SU-DHL-6 (cell line): Measurements from ENCODE around the gene PIRT.

Experiments
- H2AFZ ChIP-seq: fragments of 200-600 bp; sonication (generic); 2 replicates; pipeline ENCODE4 v1.6.1; 2014; ENCODE audit warnings: low read depth, mild to moderate bottlenecking, moderate library complexity, mixed read lengths, antibody characterized with exemption, low read length; ENCODE audit not compliant: severe bottlenecking
- H3F3A ChIP-seq: fragments of 200-600 bp; shearing (Covaris generic); 2 replicates; pipeline ENCODE4 v1.6.0; 2016; ENCODE audit warnings: antibody characterized with exemption, mild to moderate bottlenecking; ENCODE audit not compliant: insufficient read depth
- H3K27ac ChIP-seq: fragments of 200-600 bp; sonication (generic); 2 replicates; pipeline ENCODE4 v1.5.1; 2016; ENCODE audit warnings: low read depth, mild to moderate bottlenecking, low read length, moderate library complexity, mixed read lengths
- H3K27me3 ChIP-seq: fragments of 200-600 bp; sonication (generic), shearing (Covaris generic); 2 replicates; pipeline ENCODE4 v1.6.0; 2014; ENCODE audit warnings: mild to moderate bottlenecking, low read length
- H3K36me3 ChIP-seq: fragments of 200-600 bp; sonication (generic); 2 replicates; pipeline ENCODE4 v1.6.1; 2014; ENCODE audit warnings: mild to moderate bottlenecking, low read length, mixed read lengths
- H3K4me2 ChIP-seq: fragments of 300-600, 200-600 bp; shearing (Covaris generic), sonication (generic); 2 replicates; pipeline ENCODE4 v1.6.0; 2014; ENCODE audit warnings: low read length, low read depth, mild to moderate bottlenecking; ENCODE audit not compliant: poor library complexity, severe bottlenecking
- H3K4me3 ChIP-seq: fragments of 200-600 bp; sonication (generic); 2 replicates; pipeline ENCODE4 v1.5.1; 2014; ENCODE audit warnings: antibody characterized with exemption, low read length, mild to moderate bottlenecking, mixed read lengths; ENCODE audit not compliant: insufficient read depth, poor library complexity, severe bottlenecking
- H3K79me2 ChIP-seq: fragments of 200-600 bp; sonication (generic); 2 replicates; pipeline ENCODE4 v1.6.1; 2014; ENCODE audit warnings: mild to moderate bottlenecking, low read length, moderate library complexity; ENCODE audit not compliant: insufficient read depth
- H3K9ac ChIP-seq: fragments of 200-600 bp; sonication (generic); 2 replicates; pipeline ENCODE4 v1.7.0; 2014; ENCODE audit warnings: mild to moderate bottlenecking, low read length
- H3K9me2 ChIP-seq: fragments of 200-600 bp; sonication (generic); replicated peaks from 2 replicates; pipeline ENCODE4 v1.6.1; 2014; ENCODE audit warnings: low read length; ENCODE audit not compliant: insufficient read depth
- H3K9me3 ChIP-seq: fragments of 200-600 bp; sonication (generic); 2 replicates; pipeline ENCODE4 v1.6.1; 2014; ENCODE audit warnings: low read length, mixed read lengths; ENCODE audit not compliant: insufficient read depth
- H4K20me1 ChIP-seq: fragments of 200-600 bp; sonication (generic); 2 replicates; pipeline ENCODE4 v1.6.1; 2014; ENCODE audit warnings: low read depth, mild to moderate bottlenecking, antibody characterized with exemption, low read length, moderate library complexity, mixed read lengths
- CTCF ChIP-seq: fragments of 200-600 bp; sonication (generic); IDR thresholded peaks from one replicate; pipeline ENCODE4 v1.5.1; 2017; ENCODE audit warnings: antibody characterized with exemption, mild to moderate bottlenecking, low read length, moderate library complexity; ENCODE audit not compliant: insufficient read depth, poor library complexity, severe bottlenecking
- EZH2phosphoT487 ChIP-seq: fragments of 200-600 bp; sonication (generic), shearing (Covaris generic); conservative IDR thresholded peaks from 2 replicates; pipeline ENCODE4 v1.6.1; 2018; ENCODE audit warnings: mild to moderate bottlenecking, antibody characterized with exemption, low read length, moderate library complexity, mixed read lengths

PIRT gene

GRCh38 chr17:10779609-10780008 lies 58.3 kb downstream of the PIRT start:
- Histone ChIP-seq H3K4me3 (no peak overlapping the region), H3K36me3 (no peaks in the 10 kb centered on the region), H3K79me2 (no peaks in the 10 kb centered on the region), H3K9ac (no peak overlapping the region), H3K9me2 (no peaks in the 10 kb centered on the region), H3K27ac (no peak overlapping the region), H2AFZ (no peak overlapping the region), H3K27me3 (no peaks in the 10 kb centered on the region), H3F3A (no peaks in the 10 kb centered on the region), H3K9me3 (no peaks in the 10 kb centered on the region), H4K20me1 (no peaks in the 10 kb centered on the region), H3K4me2 (no peak overlapping the region)
- no peak for TF ChIP-seq EZH2phosphoT487
- TF ChIP-seq CTCF = no peak

- Histone ChIP-seq H3K9ac (no peak overlapping the region), H4K20me1 (no peaks in the 10 kb centered on the region), H2AFZ (no peak overlapping the region), H3F3A (no peaks in the 10 kb centered on the region), H3K27ac (no peak overlapping the region), H3K27me3 (no peaks in the 10 kb centered on the region), H3K4me2 (no peak overlapping the region), H3K36me3 (no peaks in the 10 kb centered on the region), H3K9me2 (no peaks in the 10 kb centered on the region), H3K4me3 (no peak overlapping the region), H3K79me2 (no peaks in the 10 kb centered on the region), H3K9me3 (no peaks in the 10 kb centered on the region)
- TF ChIP-seq EZH2phosphoT487 (no peak), CTCF (no peak)
Observed at GRCh38 chr17:10777890-10778289, 60.0 kb downstream of the PIRT start.

GRCh38 chr17:10777131-10777807 lies 60.6 kb downstream of the PIRT start:
- TF ChIP-seq CTCF (no peak), EZH2phosphoT487 (no peak)
- H3K9me2 ChIP-seq = no peaks in the 10 kb centered on the region
- no peak overlapping the region for H3K9ac ChIP-seq
- no peak overlapping the region for H3K4me3 ChIP-seq
- no peaks in the 10 kb centered on the region for H3K27me3 ChIP-seq
- H3K9me3 ChIP-seq = no peaks in the 10 kb centered on the region
- H3K79me2 ChIP-seq = no peaks in the 10 kb centered on the region
- H3K36me3 ChIP-seq = no peaks in the 10 kb centered on the region
- H3K4me2 ChIP-seq = no peak overlapping the region
- no peak overlapping the region for H3K27ac ChIP-seq
- no peaks in the 10 kb centered on the region for H4K20me1 ChIP-seq
- no peak overlapping the region for H2AFZ ChIP-seq
- no peaks in the 10 kb centered on the region for H3F3A ChIP-seq
